GM23248 (cell line): ENCODE results near the gene PDPR. TPM values are rescaled to one million over a fixed set of nuclear protein-coding genes. Genes with fewer than 3 reads are reported as not detected.

Source experiments
- DNase-seq: peaks from one replicate; pipeline ENCODE4 v3.0.0-alpha.2; 2015
- H2AFZ ChIP-seq: fragments of 200-600 bp; sonication (generic); 2 replicates; pipeline ENCODE4 v1.6.1; 2016; ENCODE audit warnings: antibody characterized with exemption
- H3F3A ChIP-seq: fragments of 200-600 bp; sonication (generic); 2 replicates; pipeline ENCODE4 v1.6.1; 2016; ENCODE audit warnings: mild to moderate bottlenecking, antibody characterized with exemption, mixed run types; ENCODE audit not compliant: insufficient read depth
- H3K27ac ChIP-seq: fragments of 200-600 bp; sonication (generic); 2 replicates; pipeline ENCODE4 v1.5.1; 2016; ENCODE audit warnings: mild to moderate bottlenecking
- H3K27me3 ChIP-seq: fragments of 200-600 bp; sonication (generic); replicated peaks from 2 replicates; pipeline ENCODE4 v1.6.1; 2016; ENCODE audit warnings: mild to moderate bottlenecking; ENCODE audit not compliant: insufficient read depth
- H3K36me3 ChIP-seq: fragments of 200-600 bp; sonication (generic); 2 replicates; pipeline ENCODE4 v1.6.1; 2016; ENCODE audit warnings: low read depth, mild to moderate bottlenecking
- H3K4me1 ChIP-seq: fragments of 200-600 bp; sonication (generic); 2 replicates; pipeline ENCODE4 v1.6.1; 2016; ENCODE audit warnings: mild to moderate bottlenecking; ENCODE audit not compliant: insufficient read depth
- H3K4me2 ChIP-seq: fragments of 200-600 bp; sonication (generic); one replicate; pipeline ENCODE4 v1.6.1; 2016; ENCODE audit warnings: mild to moderate bottlenecking; ENCODE audit not compliant: unreplicated experiment
- H3K4me3 ChIP-seq: fragments of 200-600 bp; sonication (generic); 2 replicates; pipeline ENCODE4 v1.5.1; 2016; ENCODE audit warnings: mild to moderate bottlenecking
- H3K79me2 ChIP-seq: fragments of 200-600 bp; sonication (generic); 2 replicates; pipeline ENCODE4 v1.6.1; 2016; ENCODE audit warnings: mild to moderate bottlenecking; ENCODE audit not compliant: insufficient read depth
- H3K9ac ChIP-seq: fragments of 200-600 bp; sonication (generic); 2 replicates; pipeline ENCODE4 v1.6.1; 2016; ENCODE audit warnings: mild to moderate bottlenecking
- H3K9me2 ChIP-seq: fragments of 200-600 bp; sonication (generic); 2 replicates; pipeline ENCODE4 v1.6.1; 2016; ENCODE audit warnings: mixed run types, mild to moderate bottlenecking, moderate library complexity; ENCODE audit not compliant: insufficient read depth
- H3K9me3 ChIP-seq: fragments of 200-600 bp; sonication (generic); one replicate; pipeline ENCODE4 v1.6.1; 2017; ENCODE audit warnings: low read depth
- H4K20me1 ChIP-seq: fragments of 200-600 bp; sonication (generic); 2 replicates; pipeline ENCODE4 v1.6.0; 2016; ENCODE audit not compliant: insufficient read depth
- EZH2 ChIP-seq: fragments of 200-600 bp; sonication (generic); IDR thresholded peaks from 2 replicates; pipeline ENCODE4 v1.6.1; 2018; ENCODE audit warnings: antibody characterized with exemption, mild to moderate bottlenecking; ENCODE audit not compliant: insufficient read depth, poor library complexity, severe bottlenecking
- EZH2phosphoT487 ChIP-seq: fragments of 200-600 bp; sonication (generic); IDR thresholded peaks from 2 replicates; pipeline ENCODE4 v1.6.1; 2018; ENCODE audit warnings: antibody characterized with exemption, moderate library complexity, mild to moderate bottlenecking, low read depth; ENCODE audit not compliant: insufficient read depth
- WGBS, 2 experiments: methylation state at CpG; one replicate each; pipeline ENCODE4 v1.1.6; 2015 to 2017; ENCODE audit warnings: low lambda C conversion rate in 2 of 2, low coverage in 1 of 2; ENCODE audit errors: missing lambda C conversion rate in 2 of 2; 5-methylcytosine and 5-hydroxymethylcytosine counted together
- in situ Hi-C: fragments of 300-500 bp; cut with MboI; formaldehyde crosslinking; loops from 2 replicates; pipeline ENCODE4 v1.15.0; 2020
- polyA plus RNA-seq: library from polyadenylated mRNA; unstranded; fragments of >200 nt; fragmentation: Nextera tagmentation; extraction: Ambion mirVana; gene quantifications from 2 replicates; pipeline ENCODE4 v1.2.1, GENCODE V29; 2016
- total RNA-seq: library from RNA; depleted of rRNA; stranded (reverse); fragments of >200 nt; shearing (Covaris generic); gene quantifications from 2 replicates; pipeline ENCODE4 v1.2.3, GENCODE V29; 2014

The PDPR gene
- total and polyA plus RNA-seq, 2 experiments from 2014 or later, result 5.3 to 8.6 TPM

DNA sequence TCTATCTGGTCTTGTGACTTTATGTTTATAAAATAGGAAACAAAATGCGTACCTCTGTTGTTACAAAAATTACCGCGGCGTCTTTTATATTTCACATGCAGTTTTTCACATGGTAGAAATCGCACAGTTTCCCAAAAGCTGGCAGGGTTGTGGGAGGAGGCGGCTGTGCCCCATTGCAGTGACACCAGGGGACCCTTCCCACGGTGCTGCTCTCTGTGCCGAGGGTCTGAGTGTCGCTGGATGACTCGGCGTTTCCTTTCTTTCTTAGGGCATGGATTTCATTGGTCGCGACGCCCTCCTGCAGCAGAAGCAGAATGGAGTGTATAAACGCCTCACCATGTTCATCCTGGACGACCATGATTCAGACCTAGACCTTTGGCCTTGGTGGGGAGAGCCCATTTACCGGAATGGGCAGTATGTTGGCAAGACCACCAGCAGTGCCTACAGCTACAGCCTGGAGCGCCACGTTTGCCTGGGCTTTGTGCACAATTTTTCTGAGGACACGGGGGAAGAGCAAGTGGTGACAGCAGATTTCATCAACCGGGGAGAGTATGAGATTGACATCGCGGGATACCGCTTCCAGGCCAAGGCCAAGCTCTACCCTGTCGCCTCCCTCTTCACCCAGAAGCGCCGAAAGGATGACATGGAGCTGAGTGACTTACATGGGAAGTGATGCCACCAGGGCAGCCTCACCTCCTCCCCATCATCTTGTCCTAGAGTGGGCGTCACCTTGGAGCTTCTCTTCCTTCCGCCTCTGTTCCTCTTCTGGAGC, 42.3 kb downstream of the PDPR start:
- Histone ChIP-seq H3K4me3 (no peak overlapping the region), H3K9me3 (no peaks in the 10 kb centered on the region), H3K27ac (no peak overlapping the region), H4K20me1 (no peaks in the 10 kb centered on the region), H3K79me2 (no peaks in the 10 kb centered on the region), H2AFZ (no peak overlapping the region), H3K9ac (no peak overlapping the region), H3K4me2 (no peak overlapping the region), H3K4me1 (no peaks in the 10 kb centered on the region), H3F3A (peaks cover 10% of the 10 kb centered on the region), H3K36me3 (peaks cover 50% of the 10 kb centered on the region), H3K9me2 (no peaks in the 10 kb centered on the region), H3K27me3 (no peaks in the 10 kb centered on the region)
- in situ Hi-C loops, result no loop called here
- WGBS, 2 experiments, result 91 to 93% methylated on average over 29 of the region's 29 CpGs
- no peak for DNase-seq
- no peak for TF ChIP-seq EZH2phosphoT487
- TF ChIP-seq EZH2, result no peak

DNA sequence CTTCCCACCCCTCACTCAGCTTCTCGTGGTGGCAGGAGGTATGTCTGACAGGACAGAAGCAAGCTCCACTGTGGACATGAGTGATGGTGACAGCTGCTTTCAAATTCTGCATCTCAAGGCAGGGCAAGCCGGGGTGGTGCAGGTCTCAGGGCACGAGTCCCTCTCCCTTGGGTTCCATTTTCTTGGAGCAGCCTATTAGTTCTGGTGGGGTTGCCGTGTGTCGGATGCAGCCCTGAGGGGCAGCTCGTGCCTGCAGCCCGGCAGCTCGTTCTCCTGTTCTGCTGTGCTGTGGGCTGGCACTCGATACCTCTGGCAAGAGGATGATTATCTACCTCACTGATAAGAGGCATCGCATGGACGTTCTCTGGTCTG, 43.0 kb downstream of the PDPR start:
- H3K9me2 ChIP-seq, result no peaks in the 10 kb centered on the region
- H3F3A ChIP-seq, result peaks cover 17% of the 10 kb centered on the region
- peaks cover 44% of the 10 kb centered on the region for H3K36me3 ChIP-seq
- no peak overlapping the region for H3K4me2 ChIP-seq
- H3K79me2 ChIP-seq, result no peaks in the 10 kb centered on the region
- DNase-seq, result no peak
- H3K4me3 ChIP-seq, result no peak overlapping the region
- H3K9ac ChIP-seq, result no peak overlapping the region
- no peak for TF ChIP-seq EZH2phosphoT487
- no peak for TF ChIP-seq EZH2
- H3K27ac ChIP-seq, result no peak overlapping the region
- in situ Hi-C loops, result no loop called here
- no peaks in the 10 kb centered on the region for H3K27me3 ChIP-seq
- H3K4me1 ChIP-seq, result peaks cover 5% of the 10 kb centered on the region; the same call in 1 of the 2 replicates
- no peak overlapping the region for H2AFZ ChIP-seq
- no peaks in the 10 kb centered on the region for H3K9me3 ChIP-seq
- H4K20me1 ChIP-seq, result no peaks in the 10 kb centered on the region
- 89 to 93% methylated on average over 11 of the region's 11 CpGs for WGBS, 2 experiments

DNA sequence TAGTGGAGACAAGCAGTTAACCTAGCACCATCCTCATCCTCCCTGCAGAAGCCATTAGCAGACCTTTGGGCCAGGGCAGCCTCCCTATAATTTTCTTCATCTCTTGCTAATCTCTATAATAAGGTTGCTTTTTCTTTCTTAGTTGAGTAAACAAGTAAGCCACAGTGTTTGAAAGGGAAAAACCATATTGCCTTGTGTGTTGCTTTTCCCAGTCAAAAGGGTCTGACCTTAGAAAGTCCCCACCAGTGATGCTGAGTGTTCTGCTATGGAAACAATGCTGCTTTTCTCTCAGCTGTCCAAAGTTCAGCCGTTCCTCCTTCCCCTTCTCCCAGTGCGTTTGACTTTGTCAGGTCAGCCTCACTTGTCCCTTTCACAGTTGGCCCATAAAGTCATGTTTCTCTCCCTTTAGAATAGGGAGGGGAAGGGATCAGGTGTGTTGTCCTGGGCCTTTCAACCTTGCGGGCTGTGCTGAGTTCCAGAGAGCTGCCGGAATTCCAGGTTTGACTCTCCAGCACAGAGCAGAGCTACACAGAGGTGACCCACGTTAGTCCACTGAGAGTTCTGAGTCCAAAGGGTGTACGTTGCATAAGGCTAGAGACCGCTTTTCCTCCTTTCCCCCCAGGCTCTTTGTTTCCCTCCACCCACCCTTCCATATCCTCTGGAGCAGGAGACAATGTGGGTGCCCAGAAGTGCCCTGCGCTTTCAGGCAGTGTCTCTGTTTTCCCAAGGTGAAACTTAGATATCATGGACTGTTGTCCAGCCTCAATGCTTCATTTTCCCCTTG, 43.5 kb downstream of the PDPR start:
- Histone ChIP-seq H3K9me3 (no peaks in the 10 kb centered on the region), H3K27ac (no peak overlapping the region), H3K9me2 (no peaks in the 10 kb centered on the region), H3K4me1 (peaks cover 11% of the 10 kb centered on the region), H2AFZ (no peak overlapping the region), H3K79me2 (no peaks in the 10 kb centered on the region), H3K4me3 (no peak overlapping the region), H3F3A (peaks cover 22% of the 10 kb centered on the region), H3K36me3 (peaks cover 39% of the 10 kb centered on the region), H3K27me3 (no peaks in the 10 kb centered on the region), H3K4me2 (no peak overlapping the region), H4K20me1 (no peaks in the 10 kb centered on the region), H3K9ac (no peak overlapping the region)
- TF ChIP-seq EZH2phosphoT487 (no peak), EZH2 (no peak)
- DNase-seq, result no peak
- in situ Hi-C loops, result no loop called here
- 91% methylated on average over 8 of the region's 8 CpGs for WGBS, 2 experiments

DNA sequence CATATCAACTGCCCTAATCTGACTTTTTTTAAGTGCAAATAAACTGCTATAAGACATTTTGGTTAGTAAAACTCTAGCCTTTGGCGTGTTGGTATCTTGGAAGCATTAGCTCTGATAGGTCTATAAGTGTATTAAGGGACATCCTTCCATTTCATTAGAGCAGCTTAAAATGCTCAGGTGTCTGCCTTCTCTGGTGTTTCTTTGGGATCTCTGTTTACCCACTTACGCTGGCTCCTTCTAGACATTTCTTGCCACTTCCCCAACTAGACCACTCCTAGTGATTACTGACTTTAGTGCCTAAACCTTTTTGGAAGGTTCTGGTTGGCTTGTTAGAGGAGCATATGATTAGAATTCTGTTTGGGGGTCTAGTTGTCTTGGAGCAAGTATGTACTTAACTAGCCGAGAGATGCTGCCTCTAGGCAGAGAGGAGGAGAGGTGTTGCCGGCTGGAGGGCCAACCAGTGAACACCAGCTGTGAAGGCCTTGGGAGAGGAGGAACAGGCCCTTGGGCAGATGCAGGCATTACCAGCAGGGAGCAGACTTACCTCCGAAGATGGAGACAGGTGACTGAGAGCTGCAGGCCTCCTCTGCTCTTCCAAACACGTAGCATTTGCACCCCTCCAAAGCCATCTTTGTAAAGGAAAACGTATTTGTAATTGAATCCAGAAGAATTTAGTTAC, 44.3 kb downstream of the PDPR start:
- Histone ChIP-seq H3K9me2 (no peaks in the 10 kb centered on the region), H3K9me3 (no peaks in the 10 kb centered on the region), H3K79me2 (no peaks in the 10 kb centered on the region), H3K4me3 (no peak overlapping the region), H3K9ac (no peak overlapping the region), H3K4me2 (no peak overlapping the region), H2AFZ (no peak overlapping the region), H4K20me1 (no peaks in the 10 kb centered on the region), H3F3A (peaks cover 22% of the 10 kb centered on the region), H3K4me1 (peaks cover 12% of the 10 kb centered on the region), H3K36me3 (peaks cover 32% of the 10 kb centered on the region), H3K27me3 (no peaks in the 10 kb centered on the region), H3K27ac (no peak overlapping the region)
- TF ChIP-seq EZH2 (no peak), EZH2phosphoT487 (no peak)
- in situ Hi-C loops, result no loop called here
- DNase-seq, result no peak
- WGBS, 2 experiments, result 69 to 76% methylated on average over 7 of the region's 7 CpGs
